DLD1 (cell line): Measurements from ENCODE around the gene PARVB.

Experiments used
- in situ Hi-C: cut with HindIII; loops from 2 replicates; pipeline ENCODE4 v1.10.0; 2017; ENCODE audit warnings: low sequenced_read_pairs

The PARVB gene

DNA sequence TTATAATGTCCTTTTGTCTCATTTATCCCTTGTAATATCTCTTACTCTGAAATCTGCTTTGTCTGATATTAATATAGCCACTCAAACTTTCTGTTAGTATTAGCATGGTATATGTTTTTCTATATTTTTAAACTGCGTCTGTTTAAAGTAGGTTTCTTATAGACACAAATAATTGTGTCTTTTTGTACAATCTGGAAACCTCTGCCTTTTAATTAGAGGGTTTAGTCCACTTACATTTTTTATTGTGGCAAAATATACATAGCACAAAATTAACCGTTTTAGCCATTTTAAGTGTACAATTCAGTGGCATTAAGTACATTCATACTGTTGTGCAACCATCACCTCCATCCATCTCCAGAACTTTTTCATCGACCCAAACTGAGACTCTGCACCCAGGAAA is 185.2 kb downstream of the PARVB start:
- in situ Hi-C loops: no loop called here

DNA sequence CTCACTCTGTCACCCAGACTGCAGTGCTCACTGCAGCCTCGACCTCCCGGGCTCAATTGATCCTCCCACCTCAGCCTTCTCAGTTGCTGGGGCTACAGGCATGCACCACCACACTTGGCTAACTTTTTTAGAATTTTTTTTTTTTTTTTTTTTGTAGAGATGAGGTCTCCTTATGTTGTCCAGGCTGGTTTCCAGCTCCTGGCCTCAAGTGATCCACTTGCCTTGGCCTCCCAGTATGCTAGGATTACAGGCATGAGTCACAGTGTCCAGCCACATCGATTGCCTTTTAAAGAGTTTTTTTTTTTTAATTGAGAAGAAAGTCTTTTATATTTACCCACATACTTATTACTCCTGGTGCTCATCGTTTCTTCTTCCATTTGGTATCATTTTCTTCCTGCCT is 186.6 kb downstream of the PARVB start:
- in situ Hi-C loops: no loop called here

DNA sequence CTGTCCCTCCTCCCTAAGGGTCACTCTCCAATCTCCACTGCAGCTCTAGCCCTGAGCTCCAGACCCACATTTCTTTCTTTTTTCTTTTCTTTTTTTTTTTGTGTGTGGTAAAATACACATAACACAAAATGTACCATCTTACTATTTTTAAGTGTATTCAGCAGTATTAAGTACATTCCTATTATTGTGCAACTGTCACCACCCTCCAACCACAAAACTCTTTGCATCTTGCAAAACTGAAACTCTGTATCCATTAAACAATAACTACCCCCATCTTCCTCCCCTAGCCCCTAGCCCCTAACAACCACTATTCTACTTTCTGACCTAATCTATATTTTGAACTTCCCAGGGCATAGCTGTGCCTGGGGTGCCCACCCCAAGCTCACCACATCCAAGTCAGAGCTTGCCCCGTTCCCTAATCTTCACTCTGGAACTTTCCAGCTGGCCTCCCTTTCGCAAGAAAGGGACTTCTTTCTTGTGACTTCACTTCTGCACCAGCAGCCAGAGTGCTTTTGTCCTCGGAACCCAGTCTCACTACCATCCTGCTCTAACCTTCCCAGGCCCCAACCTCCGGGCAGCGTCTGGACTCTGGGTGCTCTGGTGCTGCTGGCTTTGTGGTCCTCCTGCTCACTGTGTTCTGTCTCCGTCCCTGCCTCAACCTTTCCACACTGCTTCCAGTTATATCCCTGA is 187.3 kb downstream of the PARVB start:
- in situ Hi-C loops: no loop called here

DNA sequence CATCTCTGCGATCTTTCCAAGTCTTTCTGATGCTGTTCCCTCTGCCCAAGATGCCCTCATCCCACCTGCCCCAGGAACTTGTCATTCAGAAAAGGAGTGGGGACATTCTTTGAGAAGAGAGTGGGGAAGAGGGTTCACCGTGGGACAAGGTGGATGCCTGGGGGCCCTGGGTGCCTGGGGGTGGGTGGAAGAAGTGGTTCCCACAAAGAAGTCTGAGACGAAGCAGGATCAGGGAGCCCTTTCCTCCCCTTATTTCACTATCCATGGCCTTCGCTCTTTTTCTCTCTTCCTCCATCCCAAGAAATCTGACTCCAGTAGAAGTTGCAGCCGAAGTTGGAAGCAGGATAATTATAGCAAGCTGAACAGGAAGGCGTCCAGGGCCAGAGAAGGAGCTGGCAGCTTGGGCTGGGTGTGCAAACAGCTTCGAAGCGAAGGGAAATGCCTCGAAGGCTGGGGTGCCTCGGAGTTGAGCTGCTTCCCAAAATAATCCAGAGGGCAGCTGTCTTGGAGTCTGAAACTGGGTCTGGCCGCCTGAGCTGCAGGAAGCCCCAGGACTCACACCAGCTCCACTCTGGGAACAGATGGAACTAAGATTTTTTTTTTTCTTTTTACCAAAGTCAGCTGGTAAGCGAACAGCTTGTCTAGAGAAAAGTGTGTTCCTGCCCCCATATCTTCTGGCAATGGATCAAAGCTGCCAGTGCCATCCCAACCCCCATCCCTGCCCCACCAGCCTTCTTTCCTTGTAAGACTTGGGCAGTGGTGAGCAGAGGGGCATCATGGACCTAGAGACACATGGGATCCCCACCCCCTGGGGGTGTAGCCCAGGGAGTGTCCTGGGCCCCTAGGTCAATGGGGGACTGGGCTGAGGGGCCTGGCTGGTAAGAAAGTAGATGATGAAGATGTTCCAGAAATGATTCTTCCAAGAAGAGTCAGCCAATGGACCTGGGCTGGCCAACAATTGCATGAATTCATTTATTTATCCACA is 188.1 kb downstream of the PARVB start:
- in situ Hi-C loops: no loop called here

DNA sequence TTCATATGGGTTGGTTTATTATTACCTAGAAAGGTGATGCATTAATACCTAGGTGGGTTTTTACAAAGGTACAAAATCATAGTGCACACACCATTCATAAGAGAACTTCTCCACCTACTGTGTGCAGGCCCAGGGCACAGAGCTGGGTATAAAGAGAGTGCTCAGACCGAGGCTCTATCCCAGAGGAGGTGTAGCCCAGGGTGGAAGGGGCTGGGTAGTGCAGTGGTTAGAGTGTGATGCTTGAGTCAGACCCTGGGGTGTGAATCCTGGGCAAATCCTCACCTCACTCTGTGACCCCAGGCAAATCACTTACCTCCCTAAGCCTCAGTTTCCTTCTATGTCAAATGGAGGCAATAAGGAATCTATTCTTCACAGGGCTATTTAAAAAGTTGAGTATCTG is 188.8 kb downstream of the PARVB start:
- in situ Hi-C loops: no loop called here

DNA sequence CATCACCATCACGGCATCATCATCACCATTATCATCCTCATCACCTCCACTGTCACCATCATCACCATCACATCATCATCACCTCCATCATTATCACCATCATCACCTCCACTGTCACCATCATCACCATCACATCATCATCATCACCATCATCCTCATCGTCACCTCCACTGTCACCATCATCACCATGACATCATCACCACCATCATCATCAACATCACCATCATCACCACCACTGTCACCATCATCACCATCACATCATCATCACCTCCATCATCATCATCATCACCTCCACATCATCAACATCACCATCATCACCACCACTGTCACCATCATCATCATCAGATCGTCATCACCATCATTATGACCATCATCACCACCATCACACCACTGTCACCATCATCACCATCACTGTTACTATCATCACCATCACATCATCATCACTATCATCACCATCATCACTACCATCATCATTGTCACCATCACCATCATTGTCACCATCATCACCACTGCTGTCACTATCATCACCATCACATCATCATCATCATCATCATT is 189.5 kb downstream of the PARVB start:
- in situ Hi-C loops: no loop called here

DNA sequence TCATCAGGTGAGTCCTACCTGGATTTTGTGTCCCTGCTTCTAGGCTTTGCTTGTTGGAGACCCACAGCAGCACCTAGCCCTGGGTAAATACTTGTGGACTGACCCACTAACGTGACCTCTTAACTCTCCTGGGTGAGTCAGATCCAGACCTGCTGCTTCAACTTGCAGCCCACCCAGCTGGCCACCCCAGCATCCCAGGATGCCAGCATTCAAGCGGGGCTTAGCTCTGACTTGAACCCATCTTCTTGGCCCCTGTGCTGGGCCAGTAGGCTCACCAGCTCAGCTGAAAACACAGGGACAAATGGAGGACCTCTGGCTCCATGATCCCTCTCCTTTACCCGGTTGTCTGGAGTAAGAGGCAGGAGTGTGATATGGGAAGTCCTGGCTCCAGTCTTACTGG is 190.1 kb downstream of the PARVB start:
- in situ Hi-C loops: no loop called here

DNA sequence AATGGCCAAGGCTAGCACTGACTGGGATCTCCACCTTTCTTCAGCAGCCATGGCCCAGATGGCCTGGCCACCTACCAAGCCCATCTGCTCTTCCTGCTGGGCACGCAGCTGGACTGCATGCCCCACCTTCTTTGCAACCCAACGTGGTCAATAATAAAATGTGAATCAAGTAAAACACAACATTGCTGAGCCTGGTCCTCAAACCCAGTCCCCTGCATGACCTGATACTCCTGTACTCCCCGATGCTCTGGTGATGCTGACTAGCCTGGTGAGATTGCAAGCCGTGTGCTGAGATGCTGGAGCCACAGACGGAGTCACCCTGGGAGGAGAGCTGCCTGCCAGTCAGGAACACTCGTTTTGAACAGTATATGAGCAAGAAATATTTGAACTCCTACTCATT is 190.7 kb downstream of the PARVB start:
- in situ Hi-C loops: no loop called here

DNA sequence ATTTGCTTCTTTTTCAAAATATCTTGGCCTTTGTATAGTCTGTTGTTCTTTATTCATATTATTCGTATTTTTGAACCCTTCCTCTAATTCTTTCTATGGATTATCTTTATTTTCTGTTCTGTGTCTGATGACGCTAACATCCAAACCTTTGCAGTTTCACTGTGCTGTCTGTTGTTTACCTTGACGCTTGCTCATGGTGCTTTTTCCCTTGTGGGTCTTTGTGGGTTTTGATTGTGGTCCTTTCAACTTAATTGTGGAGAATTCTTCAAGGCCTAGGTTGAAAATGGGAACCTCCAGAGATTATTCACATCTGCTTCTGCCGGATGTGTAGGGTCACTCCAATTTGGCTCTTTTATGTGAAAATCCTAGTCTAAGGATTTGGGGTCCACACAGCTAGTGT is 191.2 kb downstream of the PARVB start:
- in situ Hi-C loops: no loop called here

DNA sequence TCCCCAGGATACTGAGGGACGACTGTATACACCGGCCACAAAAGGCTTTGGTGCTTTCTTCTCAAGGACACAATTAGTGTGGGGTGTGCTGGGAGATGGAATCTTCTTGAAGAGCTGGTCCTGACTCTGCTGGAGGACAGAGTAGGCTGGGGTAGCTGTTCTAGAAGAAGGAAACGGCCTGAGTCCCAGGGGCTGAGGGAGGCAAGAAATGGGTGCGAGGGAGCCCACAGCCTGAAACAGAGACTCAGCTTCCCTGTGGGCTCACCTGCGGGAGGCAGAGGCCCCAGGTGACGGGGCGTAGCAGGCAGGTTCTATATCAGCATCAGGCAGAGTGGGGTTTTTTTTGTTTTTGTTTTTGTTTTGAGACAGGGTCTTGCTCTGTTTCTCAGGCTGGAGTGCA is 193.2 kb downstream of the PARVB start:
- in situ Hi-C loops: no loop called here

DNA sequence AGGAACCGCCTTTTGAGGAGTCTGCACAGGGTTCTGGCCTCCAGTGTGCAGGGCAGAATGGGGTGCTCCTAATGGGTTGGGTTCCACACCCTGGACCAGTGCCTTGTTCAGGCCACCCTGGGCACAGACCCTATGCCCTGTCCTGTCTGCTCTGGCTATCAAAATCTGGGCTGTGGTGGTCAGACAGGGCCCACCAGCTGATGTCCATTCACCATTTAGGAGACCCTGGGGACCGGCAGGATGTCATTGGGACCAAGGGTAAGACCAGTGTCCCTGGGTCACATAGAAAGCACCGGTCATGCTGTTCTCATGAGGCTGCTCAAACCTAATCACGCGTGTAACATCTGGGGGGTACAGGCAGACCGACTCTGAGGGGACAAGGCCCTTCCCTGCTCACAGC is 194.0 kb downstream of the PARVB start:
- in situ Hi-C loops: no loop called here

DNA sequence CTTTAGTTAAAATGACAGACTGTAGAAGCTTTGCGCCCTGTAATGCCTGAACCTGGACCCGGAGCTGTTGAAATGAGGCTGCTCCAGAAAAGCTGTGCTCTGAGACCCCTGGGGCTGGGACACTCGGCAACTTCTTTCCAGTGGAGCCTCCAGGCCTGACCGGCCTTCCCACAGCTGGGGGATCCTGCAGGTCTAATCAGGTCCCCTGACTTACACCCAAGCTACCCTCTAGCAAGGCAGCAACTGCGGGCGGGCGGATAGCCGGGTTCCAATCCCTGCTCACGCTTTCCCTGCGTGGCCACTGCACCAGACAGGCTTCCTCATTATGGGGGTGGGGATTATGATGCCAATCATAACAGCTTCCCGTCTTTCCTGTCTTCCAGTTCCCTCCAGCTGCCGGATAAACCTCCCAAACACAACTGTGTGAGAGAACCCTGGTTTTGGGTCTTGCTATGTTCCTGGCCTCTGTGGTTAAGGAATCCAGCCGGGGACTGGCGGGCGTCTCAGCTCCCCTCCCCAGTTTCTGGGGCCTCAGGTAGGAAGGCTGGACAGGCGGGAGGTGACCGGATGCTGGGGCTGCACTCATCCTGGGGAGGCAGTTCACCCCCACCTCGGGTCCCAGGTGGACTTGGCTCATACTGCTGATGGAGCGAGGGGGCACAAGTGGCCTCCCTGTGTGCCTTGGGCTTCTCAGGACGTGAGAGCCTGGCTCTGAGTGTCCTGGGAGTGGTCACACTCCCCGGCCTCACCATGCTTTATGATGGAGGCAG is 195.2 kb downstream of the PARVB start:
- in situ Hi-C loops: no loop called here

DNA sequence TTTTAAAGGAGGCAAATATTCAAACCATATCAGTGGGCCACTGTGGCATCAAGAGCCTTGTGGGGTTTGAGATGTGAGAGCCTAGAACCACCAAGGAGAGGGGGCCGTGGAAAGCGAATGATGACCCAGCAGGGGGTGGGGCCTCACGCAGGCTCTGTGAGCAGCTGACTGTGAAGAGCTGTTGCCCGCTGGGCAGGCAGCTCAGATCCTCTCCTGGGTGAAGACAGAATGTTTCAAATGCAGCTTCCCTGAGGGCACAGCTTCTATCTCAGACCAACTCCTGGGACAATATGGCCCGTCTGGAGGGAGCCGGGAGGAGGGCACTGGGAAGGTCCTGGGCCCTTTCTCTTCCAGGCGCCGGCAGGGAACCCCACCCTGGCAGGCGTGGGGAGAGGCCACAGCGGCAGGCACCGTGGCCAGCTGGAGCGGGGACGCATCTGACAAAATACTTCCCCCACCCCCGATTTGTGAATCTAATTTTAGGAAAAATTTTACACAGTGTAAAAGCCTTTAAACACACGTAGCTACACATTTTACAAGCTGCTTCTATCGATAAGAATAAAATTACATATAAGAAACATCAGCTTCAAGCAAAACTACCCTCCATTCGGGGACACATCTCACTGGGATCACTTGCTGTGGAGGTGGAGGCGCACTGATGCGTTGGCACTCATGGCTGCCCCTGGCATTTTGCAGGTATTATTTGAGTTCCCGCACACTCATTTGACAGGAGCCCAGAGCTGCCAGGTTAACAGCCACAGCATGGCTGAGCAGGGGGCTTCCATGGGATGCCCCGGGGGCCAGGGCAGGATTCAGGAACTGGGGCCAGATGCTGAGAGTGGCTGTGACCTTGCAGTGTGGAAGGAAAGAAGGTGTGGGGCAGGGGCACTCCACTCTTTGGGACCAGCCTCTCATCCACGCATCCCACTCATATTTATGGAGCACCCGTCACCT is 196.9 kb downstream of the PARVB start:
- in situ Hi-C loops: no loop called here

DNA sequence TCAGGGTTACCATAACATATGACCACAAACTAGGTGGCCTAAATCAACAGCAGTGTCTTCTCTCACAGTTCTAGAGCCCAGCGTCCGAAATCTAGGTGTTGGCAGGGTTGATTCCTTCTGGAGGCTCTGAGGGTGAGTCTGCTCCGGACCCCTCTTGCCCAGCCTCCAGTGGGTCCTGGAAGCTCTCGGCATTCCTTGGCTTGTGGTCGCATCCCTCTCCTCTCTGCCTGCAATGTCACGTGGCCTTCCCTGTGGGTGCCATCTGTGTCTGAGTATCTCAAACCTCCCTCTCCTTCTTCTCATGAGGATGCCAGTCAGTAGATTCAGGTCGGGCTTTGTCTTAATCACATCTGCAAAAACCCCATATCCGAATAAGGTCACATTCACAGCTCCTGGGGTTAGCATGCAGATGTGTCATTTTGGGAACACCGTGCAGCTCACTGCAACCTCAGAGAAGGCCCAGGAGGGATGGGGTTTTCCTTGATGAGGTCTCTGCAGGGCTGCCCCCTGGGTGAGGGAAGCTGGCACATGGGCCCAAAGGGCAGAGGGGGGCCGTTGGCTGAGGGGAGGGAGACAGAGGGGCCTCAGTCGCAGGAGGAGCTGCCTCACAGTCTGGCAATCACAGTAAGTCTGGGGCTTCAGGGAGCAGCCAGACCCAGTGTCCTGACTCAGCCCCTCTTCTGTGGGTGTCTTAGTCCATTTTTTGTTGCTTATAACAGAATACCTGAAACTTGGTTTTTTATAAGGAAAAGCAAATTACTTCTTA is 197.8 kb downstream of the PARVB start:
- in situ Hi-C loops: no loop called here
